IgD-negative memory B cell (primary cell): ENCODE data around the gene TCF7. TPM values are rescaled to one million over a fixed set of nuclear protein-coding genes. Genes with fewer than 3 reads are reported as not detected.

Experiments
- H3K27ac Mint-ChIP-seq, 3 donors: one replicate each; pipeline ENCODE4 v1.8.0; 2020 to 2022; ENCODE audit warnings: mild to moderate bottlenecking in 3 of 3, mixed read lengths in 3 of 3, moderate library complexity in 1 of 3
- H3K27me3 Mint-ChIP-seq: one replicate; pipeline ENCODE4 v1.8.0; 2021; ENCODE audit warnings: mixed read lengths
- H3K36me3 Mint-ChIP-seq: one replicate; pipeline ENCODE4 v1.8.0; 2020; ENCODE audit warnings: mild to moderate bottlenecking, mixed read lengths
- H3K4me1 Mint-ChIP-seq, 3 donors: one replicate each; pipeline ENCODE4 v1.8.0; 2020 to 2022; ENCODE audit warnings: mixed read lengths in 3 of 3, mild to moderate bottlenecking in 1 of 3
- H3K4me3 Mint-ChIP-seq, 4 donors: one replicate each; pipeline ENCODE4 v1.8.0; 2020 to 2022; ENCODE audit warnings: mild to moderate bottlenecking in 4 of 4, mixed read lengths in 4 of 4, moderate library complexity in 3 of 4
- H3K9me3 Mint-ChIP-seq, 3 donors: one replicate each; pipeline ENCODE4 v1.8.0; 2020 to 2021; ENCODE audit warnings: mixed read lengths in 3 of 3, mild to moderate bottlenecking in 1 of 3
- polyA plus RNA-seq: library from polyadenylated mRNA; unstranded; fragments of 300-500 nt; fragmentation: Illumina TruSeq; gene quantifications from one replicate; pipeline ENCODE4 v1.2.3, GENCODE V29; 2021

TCF7 gene
- polyA plus RNA-seq, result 41.7 TPM

GRCh38 chr5:134113902-134114875 is at the start of gene TCF7:
TCF7 (plus strand) TSS chr5:134114681; CDS start chr5:134114907, 226 bp downstream.
- peak within 1 kb of the TSS; percentile 91 to 97 (median 97) for H3K4me3 Mint-ChIP-seq
- H3K27me3 Mint-ChIP-seq, result peaks cover 7% of the 10 kb centered on the region
- peaks cover 16 to 29% (median 27%) of the 10 kb centered on the region in 3 donors for H3K4me1 Mint-ChIP-seq
- H3K9me3 Mint-ChIP-seq, result no peaks in the 10 kb centered on the region
- H3K27ac Mint-ChIP-seq, result peak within 1 kb of the TSS; percentile 96 to 98 (median 97)
- H3K36me3 Mint-ChIP-seq, result no peaks in the 10 kb centered on the region

GRCh38 chr5:134069553-134069952 is 44.9 kb upstream of the TCF7 start:
- Mint-ChIP-seq H3K27ac (no peak overlapping the region), H3K4me3 (peak overlapping the region in 2 of 4 donors; percentile 3 to 27), H3K36me3 (peaks cover 3% of the 10 kb centered on the region), H3K4me1 (peaks cover 0 to 9% (median 0%) of the 10 kb centered on the region in 3 donors), H3K9me3 (no peaks in the 10 kb centered on the region), H3K27me3 (peaks cover 8% of the 10 kb centered on the region)

GRCh38 chr5:134070725-134071613 is 43.5 kb upstream of the TCF7 start:
- H3K27ac Mint-ChIP-seq, result no peak overlapping the region
- H3K27me3 Mint-ChIP-seq, result peaks cover 8% of the 10 kb centered on the region
- peaks cover 0 to 9% (median 0%) of the 10 kb centered on the region in 3 donors for H3K4me1 Mint-ChIP-seq
- peak overlapping the region in 3 of 4 donors; percentile 57 to 83 (median 80) for H3K4me3 Mint-ChIP-seq
- H3K9me3 Mint-ChIP-seq, result no peaks in the 10 kb centered on the region
- peaks cover 3% of the 10 kb centered on the region for H3K36me3 Mint-ChIP-seq

DNA sequence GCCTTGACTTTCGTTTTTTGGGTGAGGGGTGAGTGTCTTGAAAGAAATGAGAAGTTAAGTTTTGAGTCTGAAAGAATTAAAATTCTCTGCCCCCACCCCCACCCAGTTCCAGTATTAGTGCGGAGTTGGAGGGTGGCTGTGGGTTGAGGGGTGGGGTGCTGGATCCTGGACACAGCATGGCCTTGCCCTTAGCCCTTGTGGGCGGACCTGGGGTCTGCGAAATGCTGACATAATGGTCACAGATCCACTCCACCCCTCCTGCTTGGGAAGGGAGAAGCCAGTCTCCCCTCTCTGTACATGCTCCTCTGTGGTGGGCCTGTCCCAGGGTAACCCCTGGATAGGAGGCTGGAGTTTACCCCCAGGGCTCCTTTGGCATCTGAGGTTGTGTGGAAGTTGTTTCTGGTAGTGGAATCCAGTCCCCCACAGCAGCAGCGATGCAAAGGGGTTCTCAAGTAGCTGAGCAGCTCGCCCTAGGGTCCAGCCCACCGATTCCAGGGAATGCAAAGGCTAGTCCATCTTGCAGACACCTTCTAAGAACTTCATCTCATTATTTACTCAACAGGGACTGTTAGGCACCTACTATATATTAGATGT is 42.8 kb upstream of the TCF7 start:
- H3K27ac Mint-ChIP-seq, result no peak overlapping the region

GRCh38 chr5:134072471-134073210 is 41.8 kb upstream of the TCF7 start:
- Mint-ChIP-seq H3K27me3 (peaks cover 5% of the 10 kb centered on the region), H3K36me3 (peaks cover 3% of the 10 kb centered on the region), H3K27ac (no peak overlapping the region), H3K9me3 (no peaks in the 10 kb centered on the region), H3K4me1 (peaks cover 0 to 9% (median 0%) of the 10 kb centered on the region in 3 donors), H3K4me3 (no peak overlapping the region)

More for the DNA sequence above, 42.8 kb upstream of the TCF7 start:
- Mint-ChIP-seq H3K4me3 (peak overlapping the region in 3 of 4 donors; percentile 57 to 83 (median 80)), H3K4me1 (peaks cover 0 to 9% (median 0%) of the 10 kb centered on the region in 3 donors), H3K9me3 (no peaks in the 10 kb centered on the region), H3K27me3 (peaks cover 5% of the 10 kb centered on the region), H3K36me3 (peaks cover 3% of the 10 kb centered on the region)

DNA sequence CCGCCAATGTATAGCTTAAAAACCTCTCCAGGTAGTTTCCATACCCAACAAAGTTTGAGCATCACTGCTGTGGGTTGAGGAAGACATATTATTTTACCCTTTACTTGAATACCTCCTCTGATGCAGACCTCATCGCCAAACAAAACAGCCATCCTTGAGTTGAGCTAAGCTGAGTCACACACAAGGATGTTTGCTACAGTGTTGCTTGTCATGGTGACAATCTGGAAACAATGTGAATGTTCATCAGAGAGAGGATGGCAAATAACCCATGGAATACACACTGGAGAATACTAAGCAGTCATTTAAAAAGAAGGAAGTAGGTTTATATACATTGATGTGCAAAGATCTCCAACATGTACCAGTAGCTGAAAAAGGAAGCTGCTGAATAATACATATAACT is 41.1 kb upstream of the TCF7 start:
- no peaks in the 10 kb centered on the region for H3K9me3 Mint-ChIP-seq
- peaks cover 0 to 9% (median 0%) of the 10 kb centered on the region in 3 donors for H3K4me1 Mint-ChIP-seq
- no peak overlapping the region for H3K4me3 Mint-ChIP-seq
- H3K36me3 Mint-ChIP-seq, result peaks cover 3% of the 10 kb centered on the region
- H3K27me3 Mint-ChIP-seq, result peaks cover 4% of the 10 kb centered on the region
- H3K27ac Mint-ChIP-seq, result no peak overlapping the region

DNA sequence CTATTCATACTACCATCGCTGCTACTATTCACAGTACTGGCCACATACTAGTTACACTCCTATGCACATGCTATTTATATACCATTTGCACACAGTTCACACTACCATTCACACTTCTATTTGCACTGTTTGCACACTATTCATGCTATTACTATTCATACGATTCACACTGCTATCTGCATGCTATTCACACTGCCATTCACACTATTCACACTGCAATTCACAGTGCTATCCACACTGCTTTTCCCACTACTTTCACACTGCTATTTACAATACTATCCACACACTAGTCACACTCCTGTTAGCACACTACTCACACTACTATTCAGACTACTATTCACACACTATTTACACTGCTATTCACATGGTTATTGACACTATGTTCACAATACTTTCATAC is 39.4 kb upstream of the TCF7 start:
- Mint-ChIP-seq H3K4me3 (no peak overlapping the region), H3K27me3 (peaks cover 6% of the 10 kb centered on the region), H3K4me1 (peaks cover 0 to 4% (median 0%) of the 10 kb centered on the region in 3 donors), H3K9me3 (no peaks in the 10 kb centered on the region), H3K27ac (no peak overlapping the region), H3K36me3 (no peaks in the 10 kb centered on the region)

GRCh38 chr5:134077926-134078580 is 36.4 kb upstream of the TCF7 start:
- H3K36me3 Mint-ChIP-seq, result no peaks in the 10 kb centered on the region
- no peak overlapping the region for H3K27ac Mint-ChIP-seq

DNA sequence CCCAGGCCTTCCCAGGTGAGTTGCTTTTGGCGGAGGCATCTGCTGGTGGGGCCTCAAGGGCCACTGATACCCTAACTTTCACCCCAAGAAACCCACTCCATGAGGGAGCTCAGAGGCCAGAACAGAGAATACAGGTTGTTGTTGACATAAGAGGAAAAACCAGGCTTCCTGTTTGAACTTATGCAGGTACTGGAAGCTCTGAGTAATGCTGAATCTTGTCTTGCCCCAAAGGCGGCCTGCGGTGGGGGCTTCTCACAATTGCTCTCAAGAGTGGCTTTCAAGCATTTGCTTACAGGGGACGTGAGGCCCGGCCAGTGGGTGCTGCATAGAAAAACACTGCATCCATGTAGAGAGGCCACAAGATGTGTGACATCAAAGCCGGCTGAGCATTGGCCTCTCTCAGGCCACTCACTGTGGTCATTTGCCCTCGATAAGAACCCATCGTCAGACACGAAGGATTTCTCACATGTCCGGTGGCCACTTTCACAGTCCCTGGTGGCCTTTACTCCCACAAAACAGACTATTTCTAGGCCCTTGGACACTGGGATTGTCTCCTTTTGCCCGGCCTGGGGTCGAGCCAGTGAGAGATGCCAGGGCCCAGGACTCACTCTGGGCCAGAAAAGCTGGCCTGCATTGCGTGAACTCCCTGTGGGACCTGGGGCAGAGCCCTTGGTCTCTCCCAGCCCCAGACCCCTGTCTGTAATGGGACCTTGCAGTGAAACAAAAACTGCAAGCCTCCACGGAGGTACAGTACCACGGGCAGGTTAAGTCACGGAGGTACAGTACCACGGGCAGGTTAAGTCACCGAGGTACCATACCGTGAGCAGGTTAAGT is 34.5 kb upstream of the TCF7 start:
- H3K9me3 Mint-ChIP-seq, result no peaks in the 10 kb centered on the region
- H3K4me1 Mint-ChIP-seq, result no peaks in the 10 kb centered on the region
- H3K4me3 Mint-ChIP-seq, result peak overlapping the region in 1 of 4 donors; percentile 40
- H3K36me3 Mint-ChIP-seq, result no peaks in the 10 kb centered on the region
- H3K27ac Mint-ChIP-seq, result no peak overlapping the region
- H3K27me3 Mint-ChIP-seq, result peaks cover 4% of the 10 kb centered on the region

More at GRCh38 chr5:134077926-134078580, 36.4 kb upstream of the TCF7 start:
- Mint-ChIP-seq H3K4me3 (no peak overlapping the region), H3K9me3 (no peaks in the 10 kb centered on the region), H3K27me3 (peaks cover 4% of the 10 kb centered on the region), H3K4me1 (no peaks in the 10 kb centered on the region)

GRCh38 chr5:134082264-134082992 is 32.1 kb upstream of the TCF7 start:
- no peaks in the 10 kb centered on the region for H3K4me1 Mint-ChIP-seq
- H3K27ac Mint-ChIP-seq, result no peak overlapping the region
- H3K4me3 Mint-ChIP-seq, result no peak overlapping the region
- H3K9me3 Mint-ChIP-seq, result no peaks in the 10 kb centered on the region
- H3K27me3 Mint-ChIP-seq, result peaks cover 4% of the 10 kb centered on the region
- H3K36me3 Mint-ChIP-seq, result no peaks in the 10 kb centered on the region

- Mint-ChIP-seq H3K27me3 (peaks cover 3% of the 10 kb centered on the region), H3K9me3 (no peaks in the 10 kb centered on the region), H3K4me1 (no peaks in the 10 kb centered on the region), H3K36me3 (no peaks in the 10 kb centered on the region), H3K27ac (peak overlapping the region in 1 of 3 donors; percentile 49), H3K4me3 (no peak overlapping the region)
These were observed 31.0 kb upstream of the TCF7 start for GRCh38 chr5:134083517-134083916.

DNA sequence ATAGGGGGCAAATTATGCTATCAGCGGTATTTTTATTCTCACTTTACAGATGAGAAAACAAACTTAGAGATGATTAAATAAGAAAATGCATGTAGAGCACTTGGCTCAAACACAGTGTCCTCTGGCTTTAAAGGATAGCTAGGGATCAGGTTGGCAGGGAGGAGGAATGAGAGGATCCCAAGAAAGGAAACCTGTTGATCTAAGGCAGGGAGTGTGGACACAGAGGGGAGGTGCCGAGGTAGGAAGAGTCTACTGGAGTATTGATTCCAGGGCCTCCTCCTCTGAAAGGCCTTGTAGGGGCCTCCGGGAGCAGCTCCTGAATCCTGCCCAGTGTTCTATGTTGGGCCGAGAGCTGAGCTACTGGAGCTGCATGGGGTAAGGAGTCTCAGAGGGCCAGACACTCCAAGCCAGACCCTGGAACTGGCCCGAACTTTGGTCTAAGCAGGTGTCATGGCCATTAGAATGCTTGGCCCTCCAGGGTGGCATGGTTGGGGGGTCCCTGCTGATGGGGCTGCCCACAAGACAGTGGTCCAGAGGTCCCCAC is 30.4 kb upstream of the TCF7 start:
- no peak overlapping the region for H3K4me3 Mint-ChIP-seq
- H3K9me3 Mint-ChIP-seq, result no peaks in the 10 kb centered on the region
- no peaks in the 10 kb centered on the region for H3K4me1 Mint-ChIP-seq
- peaks cover 1% of the 10 kb centered on the region for H3K27me3 Mint-ChIP-seq
- H3K36me3 Mint-ChIP-seq, result no peaks in the 10 kb centered on the region
- peak overlapping the region in 1 of 3 donors; percentile 49 for H3K27ac Mint-ChIP-seq
